GM19324 (cell line): ENCODE measurements around the gene OTOS.

Source experiments
- ATAC-seq: cut with Tn5 transposase; IDR thresholded peaks from one replicate; pipeline ENCODE4 v1.9.1; 2021; ENCODE audit warnings: mild to moderate bottlenecking, moderate library complexity; ENCODE audit not compliant: unreplicated experiment, low FRiP score

Gene OTOS

GRCh38 chr2:240168546-240169361 is 28.3 kb upstream of the OTOS start:
- ATAC-seq: no peak

- ATAC-seq: no peak
Observed at GRCh38 chr2:240168041-240168440, 27.6 kb upstream of the OTOS start.

GRCh38 chr2:240167588-240167880 is 27.1 kb upstream of the OTOS start:
- ATAC-seq: no peak

GRCh38 chr2:240166761-240167587 is 26.5 kb upstream of the OTOS start:
- ATAC-seq: no peak

- no peak for ATAC-seq
Observed at GRCh38 chr2:240166191-240166590, 25.7 kb upstream of the OTOS start.

- ATAC-seq: no peak
Observed at GRCh38 chr2:240165661-240166060, 25.2 kb upstream of the OTOS start.

- ATAC-seq: no peak
Observed at GRCh38 chr2:240165034-240165433, 24.6 kb upstream of the OTOS start.

- no peak for ATAC-seq
Observed at GRCh38 chr2:240164586-240164985, 24.1 kb upstream of the OTOS start.

GRCh38 chr2:240163844-240164574 is 23.6 kb upstream of the OTOS start:
- no peak for ATAC-seq

GRCh38 chr2:240162939-240163714 is 22.7 kb upstream of the OTOS start:
- ATAC-seq: no peak

- ATAC-seq: no peak
Observed at GRCh38 chr2:240162531-240162930, 22.1 kb upstream of the OTOS start.

GRCh38 chr2:240162032-240162431 is 21.6 kb upstream of the OTOS start:
- no peak for ATAC-seq

- ATAC-seq: no peak
Observed at GRCh38 chr2:240161087-240161750, 20.8 kb upstream of the OTOS start.

GRCh38 chr2:240160291-240161086 is 20.0 kb upstream of the OTOS start:
- ATAC-seq: no peak

- ATAC-seq: no peak
Observed at GRCh38 chr2:240159251-240159839, 18.9 kb upstream of the OTOS start.

GRCh38 chr2:240157147-240157470 is 16.7 kb upstream of the OTOS start:
- ATAC-seq: no peak

- ATAC-seq: no peak
Observed at GRCh38 chr2:240156435-240157146, 16.1 kb upstream of the OTOS start.

- ATAC-seq: no peak
Observed at GRCh38 chr2:240155745-240156390, 15.4 kb upstream of the OTOS start.
